HPDE6-E6E7 (cell line): ENCODE data around the gene DBNDD1.
"Not testable (repeated sequence)": the region's sequence is repeated elsewhere in the genome, so short reads cannot be mapped to it uniquely, and the experiment has no call there.

ENCODE experiments used
- DNase-seq: peaks from one replicate; pipeline ENCODE4 v3.0.0; 2011; ENCODE audit warnings: missing footprints; ENCODE audit errors: extremely low spot score

Gene DBNDD1

GRCh38 chr16:89990799-89991198 lies 28.5 kb downstream of the DBNDD1 start:
- no peak for DNase-seq

DNA sequence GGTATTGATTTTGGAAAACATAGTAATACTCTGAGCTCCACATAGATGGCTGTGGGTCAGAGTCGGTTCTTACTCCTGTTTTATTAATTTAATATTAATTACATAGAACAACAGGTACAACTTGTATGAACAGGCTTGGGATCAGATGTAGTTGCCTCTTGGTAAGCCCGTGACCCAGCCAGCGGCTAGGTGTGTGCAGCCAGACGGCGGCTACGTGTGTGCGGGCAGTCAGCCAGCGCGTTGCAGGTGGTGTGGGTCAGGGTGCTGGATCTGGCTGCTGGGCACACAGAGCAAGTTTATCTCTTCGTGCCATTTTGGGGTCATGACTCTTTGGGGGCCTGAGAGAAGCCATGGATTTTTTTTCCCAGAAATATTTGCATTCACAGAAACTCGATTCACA lies 30.3 kb downstream of the DBNDD1 start:
- DNase-seq: no peak

- no peak for DNase-seq
These were observed 32.1 kb downstream of the DBNDD1 start for GRCh38 chr16:89987169-89987568.

DNA sequence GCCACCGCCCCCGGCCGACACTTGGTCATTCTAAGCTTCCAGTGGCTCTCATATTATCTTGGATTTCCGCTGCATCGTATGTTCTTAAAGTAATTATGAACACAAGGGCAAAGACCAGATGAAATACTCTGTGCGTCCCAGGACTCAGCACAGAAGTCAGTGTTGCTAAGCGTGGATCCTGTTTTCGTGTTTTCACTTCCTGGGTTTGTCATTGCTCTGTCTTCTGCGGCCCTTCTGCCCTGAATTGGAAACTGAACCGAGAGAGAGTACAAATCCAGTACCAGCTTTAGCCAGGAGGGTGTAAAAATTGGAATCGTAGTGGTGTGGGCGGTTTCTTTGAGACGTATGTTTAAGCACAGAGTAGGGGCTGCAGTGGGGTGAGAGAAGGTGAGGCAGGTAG lies 32.7 kb downstream of the DBNDD1 start:
- no peak for DNase-seq

GRCh38 chr16:89985219-89985618 lies 34.0 kb downstream of the DBNDD1 start:
- no peak for DNase-seq

- no peak for DNase-seq
These were observed 35.0 kb downstream of the DBNDD1 start for GRCh38 chr16:89984216-89984615.

DNA sequence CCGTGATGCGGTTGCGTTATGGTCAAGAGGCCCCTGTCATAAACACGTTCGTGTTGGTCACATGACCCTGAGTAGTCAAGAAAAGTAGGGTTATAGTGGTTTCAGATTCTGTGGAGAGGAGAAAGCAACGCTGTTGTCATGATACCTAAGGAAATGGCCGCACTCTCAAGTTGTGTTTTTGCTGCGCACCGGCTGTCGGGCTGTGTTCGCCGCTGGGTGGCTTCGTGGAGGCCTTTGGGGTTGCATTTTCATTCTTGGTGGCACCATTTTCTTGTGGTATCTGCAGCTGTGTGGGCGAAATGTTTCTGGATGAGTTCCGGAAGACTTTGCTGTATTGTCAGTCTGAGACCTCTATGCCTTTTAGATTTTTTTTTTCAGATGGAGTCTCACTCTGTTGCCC lies 35.7 kb downstream of the DBNDD1 start:
- no peak for DNase-seq

DNA sequence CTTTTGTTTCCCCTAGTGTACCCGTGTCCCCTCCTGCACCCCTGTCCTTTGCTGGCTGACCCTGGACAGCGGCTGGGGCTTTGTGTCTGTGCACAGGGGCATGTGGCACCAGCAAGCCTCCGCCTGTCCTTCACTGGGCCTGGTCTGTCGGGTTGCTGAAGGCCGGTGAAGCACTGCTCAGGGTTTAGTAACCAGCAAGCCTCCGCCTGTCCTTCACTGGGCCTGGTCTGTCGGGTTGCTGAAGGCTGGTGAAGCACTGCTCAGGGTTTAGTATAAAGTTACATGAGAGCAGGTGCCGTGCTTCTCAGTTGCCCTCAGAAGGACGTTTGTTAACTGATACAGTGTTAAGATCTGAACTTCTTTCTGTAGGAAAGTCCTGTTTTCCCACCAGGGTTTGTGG lies 36.9 kb downstream of the DBNDD1 start:
- no peak for DNase-seq

DNA sequence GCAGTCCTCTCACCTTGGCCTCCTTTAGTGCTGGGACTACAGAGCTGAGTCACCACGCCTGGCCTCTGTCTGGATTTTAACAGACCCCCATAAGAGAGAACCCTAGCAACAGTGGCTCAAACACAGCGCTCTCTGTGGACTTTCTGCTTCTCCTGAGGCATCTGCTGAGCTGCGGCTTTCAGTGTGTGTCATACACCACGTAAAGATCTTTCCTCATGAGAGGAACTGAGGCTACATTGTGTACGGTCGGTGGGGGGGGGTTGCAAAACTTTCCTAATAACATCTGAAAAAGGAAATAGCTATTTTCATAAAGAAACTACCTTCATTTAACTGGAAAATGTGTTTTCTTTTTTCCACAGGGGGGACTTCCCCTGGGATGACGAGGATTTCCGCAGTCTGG lies 37.8 kb downstream of the DBNDD1 start:
- no peak for DNase-seq

DNA sequence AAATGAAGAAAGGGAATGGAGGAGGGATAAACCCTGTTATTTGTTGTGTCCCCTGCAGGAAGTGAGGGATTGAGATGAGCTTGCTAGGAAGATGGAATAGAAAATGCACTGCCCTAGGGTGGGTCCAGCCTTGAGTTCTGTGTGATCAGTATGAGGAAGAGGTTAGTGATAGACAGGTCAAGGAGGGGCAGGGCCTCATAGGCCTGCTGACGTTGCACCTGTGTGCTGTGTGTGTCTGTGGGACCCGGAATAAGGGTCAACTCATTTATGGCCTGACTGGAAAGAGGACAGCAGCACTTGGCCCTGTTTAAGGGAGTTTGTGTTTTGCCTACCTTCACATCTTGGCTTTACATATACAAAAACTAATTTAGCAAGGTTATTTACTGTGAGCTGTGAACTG lies 44.4 kb downstream of the DBNDD1 start:
- DNase-seq: no peak

DNA sequence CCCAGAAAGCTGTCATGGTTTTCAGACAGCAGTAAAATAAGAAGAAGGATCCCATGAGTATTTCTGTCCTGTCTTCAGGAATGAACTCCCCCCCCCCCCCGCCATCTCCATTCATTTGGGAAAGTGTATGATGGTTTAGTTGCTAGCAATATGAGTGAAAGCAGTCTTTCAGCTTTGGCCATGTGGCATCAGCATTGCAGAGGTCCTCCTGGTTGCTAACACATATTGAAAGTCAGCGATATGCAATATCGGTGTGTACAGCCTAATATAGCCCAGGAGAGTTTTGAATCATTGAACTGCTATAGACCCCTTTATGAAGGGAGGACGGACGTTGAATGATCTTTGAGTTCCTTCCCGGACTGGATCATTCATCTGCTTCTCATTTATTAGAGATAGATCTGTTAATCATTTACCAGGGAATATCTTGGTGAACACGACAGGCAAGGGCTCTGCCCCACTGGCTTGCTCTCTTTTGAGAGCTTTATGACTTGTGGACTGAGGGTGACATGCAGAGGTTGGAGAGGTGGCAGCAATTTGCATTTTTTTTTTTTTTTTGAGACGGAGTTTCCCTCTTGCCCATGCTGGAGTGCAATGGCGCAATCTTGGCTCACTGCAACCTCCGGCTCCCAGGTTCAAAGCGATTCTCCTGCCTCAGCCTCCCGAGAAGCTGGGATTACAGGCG lies 45.5 kb downstream of the DBNDD1 start:
- no peak for DNase-seq

GRCh38 chr16:89973235-89973634 lies 46.0 kb downstream of the DBNDD1 start:
- no peak for DNase-seq

GRCh38 chr16:89972244-89973234 lies 46.7 kb downstream of the DBNDD1 start:
- peak; percentile 100 for DNase-seq

- DNase-seq: no peak
These were observed 47.6 kb downstream of the DBNDD1 start for GRCh38 chr16:89971495-89972243.

DNA sequence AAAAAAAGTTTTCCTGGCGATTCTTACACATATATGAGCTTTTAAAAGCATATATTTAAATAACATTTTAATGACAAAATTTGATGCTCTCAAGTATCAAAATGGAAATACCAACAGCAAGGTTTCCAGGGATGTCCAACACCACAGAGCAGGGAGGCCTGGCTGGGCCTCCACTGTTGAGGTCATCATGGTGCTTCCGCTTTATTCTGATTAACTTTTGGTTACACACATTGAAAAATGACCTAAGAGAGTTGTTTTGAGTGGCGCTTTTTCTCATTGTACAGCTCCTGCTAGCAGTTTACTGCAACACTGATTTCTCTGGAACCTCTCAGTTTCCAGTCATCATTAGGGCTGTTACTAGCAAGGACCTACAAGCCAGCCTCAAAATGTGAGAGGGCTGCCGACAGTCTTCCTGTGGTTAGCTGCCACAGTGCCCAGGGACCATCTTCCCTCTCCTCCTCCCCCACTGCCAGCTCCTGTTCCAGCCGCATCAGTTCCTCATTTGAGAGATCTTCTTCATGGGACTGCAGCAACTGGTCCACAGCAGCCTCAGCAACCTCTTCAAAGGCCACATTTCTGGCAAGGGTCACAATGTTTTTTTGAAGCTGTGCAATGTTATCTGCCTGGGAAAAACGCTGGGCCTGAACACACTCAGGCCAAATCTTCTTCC lies 49.4 kb downstream of the DBNDD1 start:
- DNase-seq: no peak

GRCh38 chr16:89968074-89968473 lies 51.2 kb downstream of the DBNDD1 start:
- not testable (repeated sequence) for DNase-seq

DNA sequence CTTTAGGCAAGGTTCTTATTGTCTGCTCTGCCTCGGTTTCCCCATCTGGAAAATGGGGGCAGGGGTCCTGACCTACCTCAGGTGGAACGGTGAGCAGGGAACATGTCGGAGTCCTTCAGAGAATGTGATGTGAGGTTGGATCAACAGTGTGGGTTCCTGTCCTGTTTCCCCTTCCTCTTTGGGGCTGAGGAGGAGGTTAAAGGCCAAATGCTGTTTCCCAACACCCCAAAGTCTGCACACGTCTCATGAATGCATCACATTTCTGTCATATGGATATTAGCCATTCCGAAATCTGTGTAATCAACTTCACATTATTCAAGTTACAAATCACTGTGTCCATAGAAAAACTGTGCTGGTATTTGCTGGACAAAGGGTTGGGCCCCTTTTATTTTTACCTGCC lies 51.8 kb downstream of the DBNDD1 start:
- DNase-seq: not testable (repeated sequence)

DNA sequence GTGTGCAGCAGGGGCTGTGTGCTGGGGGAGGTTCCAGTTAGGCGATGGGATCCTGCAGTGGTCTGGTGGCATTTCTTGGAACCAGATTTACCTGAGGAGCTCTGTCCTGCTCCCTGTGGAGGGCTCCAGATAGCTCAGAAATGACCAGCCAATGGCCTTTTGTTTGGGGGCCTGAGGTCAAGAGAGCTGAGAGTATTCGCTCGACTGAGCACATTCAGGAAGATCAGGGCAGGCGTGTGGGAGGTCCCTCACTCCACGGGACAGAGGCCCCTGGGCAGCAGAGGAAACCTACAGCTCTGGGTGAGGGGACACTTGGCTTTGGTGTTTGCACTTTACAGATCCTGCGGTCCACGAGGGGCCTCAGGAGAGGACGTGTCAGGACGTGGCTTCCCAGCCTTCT lies 52.5 kb downstream of the DBNDD1 start:
- DNase-seq: no peak

DNA sequence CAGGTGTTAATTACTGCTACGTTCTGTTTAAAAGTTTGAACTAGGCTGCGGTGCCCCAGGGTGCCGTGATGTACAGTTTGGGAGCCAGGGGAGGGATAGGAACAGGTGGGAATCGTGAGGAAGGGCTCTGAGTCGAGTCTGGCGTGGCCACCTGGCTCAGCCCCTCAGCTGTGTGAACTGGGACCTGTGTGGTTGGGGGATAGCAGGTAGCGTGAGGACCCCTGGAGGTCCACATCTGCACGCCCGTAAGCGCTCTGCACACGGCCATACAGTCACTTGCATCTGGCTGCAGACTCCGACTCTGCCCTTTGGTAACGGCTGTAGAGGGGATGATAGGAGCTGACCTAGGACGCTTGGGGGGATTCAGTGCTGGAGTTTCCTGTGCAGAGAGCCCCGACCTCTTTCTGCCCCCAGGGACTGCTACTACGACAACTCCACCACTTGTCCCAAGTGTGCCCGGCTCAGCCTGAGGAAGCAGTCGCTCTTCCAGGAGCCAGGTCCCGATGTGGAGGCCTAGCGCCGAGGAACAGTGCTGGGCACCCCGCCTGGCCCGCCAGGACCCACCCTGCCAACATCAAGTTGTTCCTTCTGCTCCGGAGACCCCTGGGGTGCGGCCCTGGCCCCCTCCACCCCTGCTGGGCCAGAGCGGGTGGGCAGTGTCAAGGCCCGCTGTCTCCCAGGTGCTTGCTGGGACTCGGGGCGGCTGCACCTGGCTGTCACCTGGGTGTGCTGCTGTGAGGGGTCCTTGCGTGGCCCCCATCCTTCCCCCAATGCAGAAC lies 53.6 kb downstream of the DBNDD1 start:
- DNase-seq: no peak

DNA sequence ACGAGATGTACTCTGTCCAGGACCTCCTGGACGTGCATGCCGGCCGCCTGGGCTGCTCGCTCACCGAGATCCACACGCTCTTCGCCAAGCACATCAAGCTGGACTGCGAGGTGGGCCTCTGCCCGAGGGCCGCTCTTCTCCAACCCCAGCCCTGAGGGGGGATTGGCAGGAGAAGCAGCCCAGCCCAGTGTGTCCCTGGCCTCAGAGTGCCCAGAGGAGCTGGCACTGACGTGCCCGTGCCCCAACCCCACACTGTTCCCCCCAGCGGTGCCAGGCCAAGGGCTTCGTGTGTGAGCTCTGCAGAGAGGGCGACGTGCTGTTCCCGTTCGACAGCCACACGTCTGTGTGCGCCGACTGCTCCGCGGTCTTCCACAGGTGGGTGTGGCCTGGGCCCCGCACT lies 55.1 kb downstream of the DBNDD1 start:
- no peak for DNase-seq
